NCI-H2227 (cell line): Measurements from ENCODE around the gene UVSSA.
"Not testable (repeated sequence)": the region's sequence is repeated elsewhere in the genome, so short reads cannot be mapped to it uniquely, and the experiment has no call there.

Experiments used
- DNase-seq: peaks from one replicate; lab custom pipeline; 2025; ENCODE audit not compliant: unreplicated experiment; lab: John Stamatoyannopoulos, UW

The UVSSA gene

DNA sequence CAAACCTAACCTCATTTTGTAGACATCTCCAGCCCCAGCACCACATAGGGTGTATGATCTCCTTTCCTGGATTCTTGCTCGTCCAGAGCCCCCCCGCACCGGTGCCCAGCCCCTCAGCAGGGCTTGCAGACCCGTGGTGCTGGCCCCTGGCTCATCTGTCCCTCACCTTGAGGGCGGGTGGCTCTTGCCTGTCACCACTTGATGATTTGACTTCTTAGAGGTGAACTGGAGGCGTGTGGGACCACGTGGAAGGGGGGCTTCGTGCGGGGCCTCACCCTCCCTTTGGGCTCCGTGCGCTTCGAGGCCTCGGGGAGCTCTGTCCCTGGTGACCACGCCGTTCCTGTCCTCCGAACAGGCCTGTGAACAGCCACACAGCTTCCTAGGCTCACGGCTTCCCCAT lies 15.5 kb downstream of the UVSSA start:
- DNase-seq, result no peak

DNA sequence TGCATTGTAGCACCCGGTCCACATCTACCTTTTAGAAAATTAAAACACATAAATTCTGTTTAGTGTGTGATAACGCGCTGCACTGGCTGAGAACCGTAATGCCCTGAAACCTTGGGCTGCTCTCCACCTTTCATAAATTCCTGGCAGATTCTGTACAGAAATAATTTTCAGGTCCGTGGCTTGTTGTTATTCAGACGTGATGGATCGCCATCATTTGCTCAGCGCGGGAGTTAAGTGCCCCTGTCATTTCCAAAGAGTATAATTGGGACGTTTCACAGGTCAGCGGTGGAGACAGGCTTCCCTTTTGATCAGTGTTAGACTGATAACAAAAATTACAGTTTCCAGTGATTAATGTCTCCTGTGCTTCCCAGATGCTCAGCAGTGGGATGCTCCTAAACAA lies 16.5 kb downstream of the UVSSA start:
- DNase-seq, result peak; percentile 86

DNA sequence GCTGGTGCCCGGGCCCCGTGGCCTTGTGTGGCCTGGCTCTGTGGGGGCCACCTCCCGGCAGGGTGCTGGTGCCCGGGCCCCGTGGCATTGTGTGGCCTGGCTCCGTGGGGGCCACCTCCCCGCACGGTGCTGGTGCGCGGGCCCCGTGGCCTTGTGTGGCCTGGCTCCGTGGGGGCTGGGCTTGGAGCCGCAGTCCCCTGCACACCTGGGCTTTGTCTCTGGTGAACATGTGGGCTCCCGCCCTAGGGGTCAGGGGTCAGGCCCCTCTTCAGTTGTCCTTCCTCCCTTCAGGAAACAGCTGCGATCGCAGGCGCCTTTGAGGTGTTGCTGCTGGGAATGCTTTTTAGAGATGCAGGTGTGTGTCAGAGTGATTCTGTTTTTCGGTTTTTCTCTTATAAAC lies 17.2 kb downstream of the UVSSA start:
- DNase-seq, result no peak

DNA sequence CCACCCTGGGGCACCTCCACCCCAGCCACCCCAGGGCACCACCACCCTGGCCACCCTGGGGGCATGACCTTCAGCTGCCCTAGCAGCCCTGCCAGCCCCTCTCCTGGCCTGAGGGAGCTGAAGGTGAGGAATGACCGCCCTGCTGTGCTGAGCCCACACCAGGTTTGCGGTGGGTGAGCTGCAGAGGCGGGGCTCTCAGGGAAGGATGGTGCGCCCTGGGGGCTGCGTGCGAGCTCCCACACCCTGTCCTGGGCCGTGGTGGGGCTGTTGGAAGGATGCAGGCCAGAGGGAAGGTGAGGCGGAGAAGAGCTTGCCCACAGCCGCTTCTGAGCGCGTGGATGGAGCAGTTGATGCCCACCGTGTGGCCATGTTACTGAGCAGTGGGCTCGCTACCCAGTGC lies 17.7 kb downstream of the UVSSA start:
- no peak for DNase-seq

DNA sequence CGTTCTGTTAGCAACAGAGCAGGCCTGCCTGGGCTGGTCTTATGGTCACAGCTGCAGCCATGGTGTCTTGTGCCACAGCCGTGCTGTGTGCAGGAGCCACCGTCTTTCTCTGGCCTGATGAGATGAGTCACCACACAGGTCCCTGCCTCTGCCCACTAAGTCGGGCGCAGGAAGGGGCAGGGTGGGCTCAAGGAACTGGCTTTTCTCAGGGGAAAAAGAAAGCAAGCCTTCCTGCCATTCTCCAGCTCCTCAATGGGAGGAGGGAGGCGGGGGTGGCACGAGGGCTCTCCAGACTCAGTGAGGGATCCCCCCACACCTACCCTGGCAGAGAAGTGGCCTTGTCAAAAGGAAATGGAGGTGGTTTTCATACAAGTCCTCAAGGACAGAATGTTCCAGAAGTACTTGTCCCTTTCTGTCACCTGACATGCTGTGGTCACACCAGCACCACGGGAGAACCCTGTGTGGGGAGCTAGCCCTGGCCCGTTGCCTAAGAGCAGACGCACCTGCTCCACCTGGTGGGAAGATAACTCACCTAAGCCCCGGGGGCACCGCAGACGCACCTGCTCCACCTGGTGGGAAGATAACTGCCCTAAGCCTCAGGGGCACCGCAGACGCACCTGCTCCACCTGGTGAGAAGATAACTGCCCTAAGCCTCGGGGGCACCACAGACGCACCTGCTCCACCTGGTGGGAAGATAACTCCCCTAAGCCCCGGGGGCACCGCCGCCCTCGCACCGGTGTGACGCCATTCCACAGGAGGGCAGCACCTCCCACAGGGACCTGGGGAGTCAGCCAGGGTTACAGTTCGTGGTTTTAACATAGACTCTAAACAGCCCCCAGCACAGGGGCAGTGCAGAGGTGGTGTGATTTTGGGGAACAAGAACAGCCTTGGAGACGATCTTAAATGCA lies 18.5 kb downstream of the UVSSA start:
- no peak for DNase-seq

DNA sequence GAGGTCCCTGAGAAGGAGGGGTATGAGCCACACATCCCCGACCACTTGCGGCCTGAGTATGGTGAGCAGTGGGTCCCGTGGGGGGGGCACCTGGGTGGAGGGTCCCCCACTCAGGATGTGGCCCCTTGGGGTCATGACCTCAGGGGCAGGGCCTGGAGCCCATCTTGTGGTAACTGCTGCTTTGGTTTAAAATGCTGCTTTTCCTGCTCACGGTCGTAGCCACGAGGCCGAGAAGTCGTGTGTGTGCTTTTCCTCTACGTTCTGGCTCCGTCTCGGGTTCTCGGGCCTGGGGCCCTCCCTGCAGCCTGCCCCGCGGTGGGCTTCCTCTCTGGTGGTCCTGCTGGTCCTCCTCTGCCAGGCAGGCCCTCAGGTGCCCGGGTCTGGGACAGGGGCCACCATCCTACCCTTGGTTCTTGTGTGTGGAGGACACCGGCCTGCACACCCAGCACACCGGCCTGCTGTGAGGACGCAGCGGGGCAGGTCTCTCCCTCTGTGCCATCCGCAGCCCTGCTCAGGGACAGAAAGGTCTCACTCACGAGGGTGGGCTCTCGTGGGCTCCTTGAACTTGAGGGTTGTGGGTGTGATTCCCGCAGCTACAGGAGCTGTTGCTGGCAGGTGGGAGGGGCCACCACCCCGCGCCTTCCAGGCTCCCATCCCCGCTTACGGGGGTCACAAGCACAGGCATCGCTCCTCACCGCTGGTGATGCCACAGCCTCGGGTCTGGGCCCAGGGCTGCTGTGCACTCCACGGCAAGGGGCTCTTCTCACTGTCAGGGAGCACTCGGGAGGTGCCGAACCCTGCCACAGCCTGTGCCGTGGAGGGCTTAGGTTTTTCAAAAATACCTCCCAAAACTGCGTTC lies 19.6 kb downstream of the UVSSA start:
- no peak for DNase-seq

DNA sequence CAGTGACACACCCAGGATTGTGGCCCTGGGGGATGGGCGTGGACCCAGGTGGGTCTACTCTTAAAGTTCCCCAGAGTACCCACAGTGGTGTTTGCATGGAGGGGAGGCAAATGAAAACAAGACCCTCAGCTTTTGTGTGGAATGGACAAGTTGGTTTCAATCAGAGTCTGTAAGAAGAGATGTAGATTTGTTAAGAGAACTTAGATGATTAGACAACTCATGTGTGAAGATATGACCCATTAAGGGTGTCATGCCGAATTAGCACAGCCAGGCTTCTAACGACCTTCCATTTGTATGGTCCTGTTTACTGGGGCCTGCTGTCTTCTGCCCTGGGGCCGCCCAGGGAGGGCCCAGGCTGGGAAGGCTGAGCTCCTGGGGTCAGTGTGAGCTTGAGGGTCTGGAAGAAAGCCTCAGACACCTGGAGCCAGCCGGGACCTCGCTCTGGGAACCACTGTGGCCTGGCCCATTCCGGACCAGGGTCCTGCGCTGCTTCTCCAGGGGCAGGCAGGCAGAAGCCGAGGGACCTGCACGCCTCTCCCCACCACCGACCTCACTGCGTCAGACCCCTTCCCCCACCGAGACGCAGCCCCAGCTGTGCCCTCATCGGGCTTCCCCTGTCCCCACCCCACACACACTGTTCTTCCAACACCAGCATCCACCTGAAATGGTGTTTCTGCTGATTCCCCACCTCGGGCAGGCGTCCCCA lies 20.4 kb downstream of the UVSSA start:
- DNase-seq, result no peak

DNA sequence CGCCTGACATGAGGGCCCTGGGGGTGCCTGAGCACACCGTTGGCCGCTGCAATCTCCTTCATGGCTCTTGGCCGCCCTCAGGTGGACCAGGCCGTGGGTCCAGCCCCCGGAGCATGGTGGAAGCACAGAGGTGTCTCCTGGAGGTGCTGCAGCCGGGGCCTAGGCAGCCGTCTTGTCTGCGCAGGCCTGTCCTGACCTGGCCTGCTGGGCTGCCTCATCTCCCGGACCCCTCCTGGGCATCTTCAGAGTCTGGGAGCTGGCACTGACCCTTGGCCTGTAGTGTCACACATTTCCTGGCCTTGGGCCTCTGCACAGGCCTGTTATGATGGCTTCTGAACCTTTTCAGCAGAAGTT lies 20.9 kb downstream of the UVSSA start:
- DNase-seq, result no peak

DNA sequence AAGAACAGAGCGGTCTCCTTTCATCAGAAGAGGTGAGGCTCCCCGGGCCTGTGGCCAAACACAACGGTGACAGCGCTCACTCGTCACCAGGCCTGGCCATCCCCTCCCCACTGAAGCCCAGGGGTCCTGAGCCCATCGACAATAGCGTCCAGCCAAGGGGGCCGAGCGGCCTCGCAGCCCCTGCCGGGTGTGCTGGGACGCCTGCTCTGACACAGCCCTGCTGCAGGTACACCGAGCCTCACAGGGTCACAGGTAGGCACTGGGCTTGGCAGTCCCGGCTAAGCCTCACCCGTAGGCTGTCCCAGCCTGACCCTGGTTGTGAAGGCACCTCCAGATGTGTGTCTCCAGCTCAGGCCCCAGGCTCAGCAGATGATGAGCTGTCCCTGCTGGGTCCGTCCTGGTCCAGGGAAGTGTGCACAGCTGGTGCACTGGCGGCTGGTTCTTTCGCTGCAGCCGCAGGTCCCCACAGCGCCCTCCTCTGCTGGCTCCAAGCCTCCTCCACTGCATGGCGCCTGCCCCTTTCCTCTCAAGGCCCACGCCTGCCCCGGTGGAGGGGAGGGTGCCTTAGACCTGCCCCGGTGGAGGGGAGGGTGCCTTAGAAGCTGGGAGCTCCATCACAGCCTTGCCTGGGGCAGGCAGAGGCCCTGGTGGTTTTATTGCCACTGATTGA lies 21.5 kb downstream of the UVSSA start:
- DNase-seq, result no peak

DNA sequence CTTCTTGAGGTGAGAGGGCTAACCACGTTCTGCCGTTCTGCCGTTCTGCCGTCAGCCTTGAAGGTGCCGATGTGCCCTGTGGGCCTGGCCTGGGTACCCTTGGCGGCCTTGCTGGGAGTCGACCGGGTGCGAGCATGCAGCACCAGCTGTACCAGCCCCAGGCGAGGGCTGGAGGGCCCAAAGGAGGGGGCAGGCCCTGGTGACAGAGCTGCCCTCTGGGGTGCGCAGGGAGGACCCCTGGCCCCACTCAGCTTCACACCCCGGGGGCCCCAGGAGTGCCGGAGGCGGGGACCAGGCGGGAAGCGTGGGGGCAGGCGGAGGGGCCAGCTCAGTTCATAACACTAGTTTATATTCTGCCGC lies 22.1 kb downstream of the UVSSA start:
- DNase-seq, result no peak

DNA sequence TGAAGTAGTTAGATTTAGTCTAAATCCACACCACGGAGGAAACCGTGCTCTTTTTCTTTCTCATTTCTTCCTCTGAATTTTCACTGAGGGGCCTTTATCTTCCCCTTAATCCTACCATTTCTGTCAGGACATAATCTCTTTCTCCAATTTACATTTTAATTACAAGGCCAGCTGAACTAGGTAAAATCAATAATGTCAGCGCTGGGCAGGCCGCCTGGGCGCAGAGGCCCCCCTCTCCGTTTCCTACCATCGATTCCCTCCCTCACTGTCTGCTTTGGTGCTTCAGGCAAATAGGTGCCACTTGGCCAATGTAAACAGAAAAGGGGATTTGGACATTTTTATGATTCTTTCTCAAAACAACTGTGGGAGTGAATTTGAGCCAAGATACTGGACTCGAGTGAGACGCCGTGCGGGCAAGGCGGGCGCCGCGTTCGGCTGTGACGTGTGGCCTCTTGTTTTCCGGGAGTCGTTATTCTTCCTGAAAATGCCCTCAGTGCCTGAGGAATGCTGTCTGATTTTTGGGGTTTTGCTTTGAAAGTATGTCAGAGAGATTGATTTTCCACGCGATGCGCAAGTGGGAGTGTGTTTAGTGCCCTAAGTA lies 22.6 kb downstream of the UVSSA start:
- DNase-seq, result no peak

DNA sequence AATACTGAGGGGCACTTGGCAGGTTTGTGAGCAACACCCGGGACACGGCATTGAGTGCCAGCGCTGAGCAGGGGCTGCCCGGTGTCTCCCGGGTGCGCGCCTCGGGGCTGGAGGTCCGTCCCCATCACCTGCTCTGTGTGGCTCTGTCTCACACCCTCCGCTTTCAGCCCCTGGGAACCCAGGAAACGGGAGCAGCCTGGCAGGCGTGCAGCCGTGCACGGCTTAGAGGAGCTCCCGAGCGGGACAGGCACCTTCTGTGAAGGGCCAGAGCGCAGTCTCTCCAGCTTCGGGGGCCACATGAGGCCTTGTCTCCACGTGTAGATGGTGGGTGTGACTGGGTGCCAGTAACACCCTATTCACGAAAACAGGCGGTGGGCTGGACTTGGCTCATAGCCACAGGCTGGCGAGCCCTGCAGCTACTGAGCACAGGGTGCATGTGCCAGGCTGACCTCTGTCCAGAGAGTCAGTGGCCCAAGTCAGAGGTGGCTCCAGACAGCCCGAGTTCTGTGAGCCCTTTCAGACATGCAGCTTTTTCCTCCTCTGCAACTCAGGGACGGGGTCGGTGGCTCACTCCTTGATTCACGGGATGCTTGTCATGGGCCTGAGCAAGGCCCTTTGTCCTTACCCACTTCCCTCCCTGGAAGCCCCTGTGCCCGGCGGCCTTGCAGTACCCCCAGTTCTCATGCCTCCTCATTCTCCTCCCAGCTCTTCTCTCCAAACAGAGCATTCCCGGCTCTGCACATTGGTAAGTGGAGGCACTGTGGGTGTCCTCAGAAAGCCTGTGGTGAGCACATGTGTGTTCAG lies 23.5 kb downstream of the UVSSA start:
- no peak for DNase-seq

DNA sequence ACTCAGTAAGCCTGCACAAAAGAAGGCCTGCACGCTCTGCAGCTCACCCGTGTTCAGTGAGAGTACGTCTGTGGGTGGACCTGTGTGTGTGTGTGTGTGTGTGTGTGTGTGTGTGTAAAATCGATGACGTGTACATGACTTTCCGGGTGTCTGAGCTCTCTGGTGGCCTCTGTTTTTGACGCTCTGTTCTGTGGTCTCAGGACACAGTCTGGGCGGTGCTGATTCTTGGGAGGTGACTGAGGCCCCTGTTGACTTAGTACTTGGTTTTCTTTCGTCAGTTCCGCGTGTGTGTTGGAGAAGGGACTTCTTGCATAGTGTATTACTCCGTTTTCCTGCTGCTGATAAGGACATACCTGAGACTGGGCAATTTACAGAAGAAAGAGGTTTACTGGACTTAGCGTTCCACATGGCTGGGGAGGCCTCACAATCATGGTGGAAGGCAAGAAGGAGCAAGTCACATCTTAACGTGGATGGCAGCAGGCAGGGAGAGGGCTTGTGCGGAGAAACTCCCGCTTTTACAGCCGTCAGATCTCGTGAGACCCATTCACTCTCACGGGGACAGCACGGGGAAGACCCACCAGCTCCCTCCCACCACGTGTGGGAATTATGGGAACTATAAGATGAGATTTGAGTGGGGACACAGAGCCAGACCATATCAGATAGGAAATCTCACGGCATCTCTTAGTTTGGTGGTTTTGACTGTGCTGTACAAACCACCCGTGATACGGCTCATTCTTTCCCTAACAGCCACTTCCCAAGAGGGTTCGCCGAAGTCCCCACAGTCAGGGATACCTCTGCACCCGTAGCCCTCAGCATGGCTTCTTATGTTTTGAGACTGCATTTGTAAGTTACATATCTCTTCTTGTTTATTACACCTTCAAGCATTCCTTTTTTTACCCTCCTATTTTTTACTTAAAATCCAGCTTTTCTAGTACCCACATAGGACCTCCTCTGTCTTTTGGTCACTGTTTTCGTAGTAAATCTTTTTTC lies 24.5 kb downstream of the UVSSA start:
- no peak for DNase-seq

DNA sequence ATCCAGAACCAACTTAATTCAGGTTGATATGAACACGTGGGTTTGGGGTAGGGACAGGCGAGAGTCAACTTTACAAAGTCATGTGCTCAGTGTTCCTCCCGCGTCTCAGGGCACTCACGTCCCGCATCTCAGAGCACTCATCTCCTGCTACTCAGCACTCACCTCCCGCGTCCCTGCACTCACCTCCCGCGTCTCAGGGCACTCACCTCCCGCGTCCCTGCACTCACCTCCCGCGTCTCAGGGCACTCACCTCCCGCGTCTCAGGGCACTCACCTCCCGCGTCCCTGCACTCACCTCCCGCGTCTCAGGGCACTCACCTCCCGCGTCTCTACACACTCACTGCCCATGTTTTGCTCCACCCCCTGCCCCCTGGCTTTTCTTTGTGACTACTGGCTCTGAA lies 25.6 kb downstream of the UVSSA start:
- DNase-seq, result not testable (repeated sequence)

DNA sequence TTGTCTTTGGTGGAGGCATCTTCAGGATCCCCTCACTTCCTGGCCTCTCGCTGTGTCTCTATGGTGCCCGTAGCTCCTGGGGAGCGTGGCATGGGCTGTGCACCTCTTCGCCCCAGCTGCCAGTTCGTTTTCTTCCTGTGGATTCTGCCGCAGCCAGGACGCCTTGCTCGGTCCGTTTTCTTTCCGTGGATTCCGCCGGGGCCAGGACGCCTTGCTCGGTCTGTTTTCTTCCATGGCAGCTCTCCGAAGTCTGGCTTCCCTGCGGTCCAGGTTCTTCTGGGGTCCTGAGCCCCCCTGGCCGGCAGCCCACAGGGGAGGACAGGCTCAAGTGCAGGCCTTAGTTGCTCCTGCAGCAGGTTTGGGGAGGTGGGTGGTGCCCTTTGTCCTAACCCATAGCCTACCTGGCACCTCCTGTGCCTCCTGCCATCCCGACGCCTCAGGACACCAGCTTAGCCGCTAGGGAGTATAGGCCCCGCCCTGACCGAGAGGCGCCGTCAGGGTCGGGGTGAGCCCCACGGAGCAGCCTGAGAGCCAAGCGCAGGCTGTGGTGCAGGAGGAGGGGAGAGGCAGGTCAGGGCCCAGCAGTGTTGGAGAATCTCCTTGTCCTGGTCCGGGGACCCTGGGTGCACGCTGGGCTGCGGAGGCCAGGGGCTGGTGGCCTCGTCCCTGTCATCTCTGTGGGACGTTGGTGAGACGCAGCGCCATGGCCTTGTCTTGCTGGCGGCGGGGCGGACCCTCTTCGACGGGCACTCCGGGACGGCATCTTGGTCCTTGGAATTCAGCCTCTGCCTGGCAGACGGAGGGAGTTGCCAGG lies 27.1 kb downstream of the UVSSA start:
- no peak for DNase-seq

DNA sequence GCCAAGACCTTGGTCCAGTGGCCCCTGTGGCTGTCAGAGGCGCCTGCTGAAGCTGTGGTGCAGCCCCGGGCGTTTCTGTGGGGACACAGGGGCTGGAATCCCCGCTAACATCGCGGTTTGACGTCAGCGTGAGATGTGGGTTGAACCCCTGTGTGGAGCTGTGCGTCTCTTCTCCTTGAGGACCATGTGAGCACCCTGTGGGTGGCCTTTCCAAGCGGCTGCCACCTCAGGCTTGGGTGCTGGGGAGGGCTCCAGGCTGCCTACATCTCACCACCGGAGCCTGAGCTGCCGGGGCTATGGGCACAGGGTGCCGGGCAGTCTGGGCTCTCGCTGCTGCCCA lies 27.7 kb downstream of the UVSSA start:
- DNase-seq, result no peak

DNA sequence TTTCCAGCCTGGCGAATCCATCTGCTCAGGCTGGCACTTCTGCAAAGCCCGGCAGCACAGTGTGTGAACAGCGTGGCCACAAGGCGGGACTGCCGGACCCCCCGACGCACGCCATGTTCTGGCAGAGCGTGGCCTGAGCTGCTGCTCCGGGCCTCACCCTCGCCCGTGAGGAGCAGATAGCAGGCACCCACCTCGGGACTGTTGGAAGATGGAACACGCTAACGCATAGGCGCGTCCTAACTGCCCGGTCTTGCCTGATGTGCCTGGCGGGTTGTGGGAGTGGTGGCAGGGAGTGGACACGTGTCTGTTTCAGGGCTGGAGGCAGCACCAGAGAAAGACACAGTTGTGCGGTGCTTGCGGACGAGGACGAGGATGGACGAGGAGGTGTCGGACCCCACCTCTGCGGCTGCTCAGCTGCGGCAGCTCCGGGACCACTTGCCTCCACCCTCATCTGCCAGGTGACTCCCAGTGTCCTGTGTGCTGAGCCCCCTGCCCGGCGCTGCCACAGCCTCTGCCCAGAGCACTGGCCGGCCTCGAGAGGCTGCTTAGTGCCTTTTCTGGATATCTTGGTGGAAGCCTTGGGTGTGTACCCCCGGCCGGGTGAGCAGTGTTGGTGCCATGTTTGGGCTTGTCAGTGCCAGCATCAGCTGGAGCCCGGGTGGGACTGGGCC lies 28.2 kb downstream of the UVSSA start:
- no peak for DNase-seq
